CD14-positive monocyte (primary cell): ENCODE results near the gene CADM4. TPM values are rescaled to one million over a fixed set of nuclear protein-coding genes. Genes with fewer than 3 reads are reported as not detected.

ENCODE experiments used
- DNase-seq, 3 donors: peaks; one replicate each; pipeline ENCODE4 v3.0.0-alpha.2; 2011 to 2022
- H2AFZ ChIP-seq: 2 replicates; pipeline ENCODE4 v1.6.0; 2012; ENCODE audit warnings: mild to moderate bottlenecking, low read depth, low read length, inconsistent platforms; ENCODE audit not compliant: insufficient read depth, poor library complexity, severe bottlenecking
- H3K27ac ChIP-seq, 2 donors: 1 replicate in 1 of 2; 2 replicates in 1 of 2; pipeline ENCODE4 v1.5.1; 2012 to 2013; ENCODE audit warnings: low read length in 2 of 2, control low read depth in 1 of 2, inconsistent platforms in 1 of 2, low read depth in 1 of 2, mild to moderate bottlenecking in 1 of 2
- H3K27me3 ChIP-seq, 2 donors: one replicate each; pipeline versions ENCODE4 v1.6.0 to v1.6.1; 2011 to 2013; ENCODE audit warnings: low read length in 2 of 2; ENCODE audit not compliant: control insufficient read depth in 2 of 2, insufficient read depth in 2 of 2
- H3K36me3 ChIP-seq, 2 donors: replicated peaks in 1 of 2; 1 replicate in 1 of 2; 2 replicates in 1 of 2; pipeline versions ENCODE4 v1.5.1 to v1.6.1; 2012 to 2013; ENCODE audit warnings: low read length in 2 of 2, control low read depth in 1 of 2, inconsistent platforms in 1 of 2, mild to moderate bottlenecking in 1 of 2; ENCODE audit not compliant: insufficient read depth in 2 of 2, control insufficient read depth in 1 of 2
- H3K4me1 ChIP-seq, 2 donors: 1 replicate in 1 of 2; 2 replicates in 1 of 2; pipeline versions ENCODE4 v1.5.1 to v1.6.1; 2012 to 2013; ENCODE audit warnings: low read length in 2 of 2, control low read depth in 1 of 2, inconsistent platforms in 1 of 2, mild to moderate bottlenecking in 1 of 2, moderate library complexity in 1 of 2; ENCODE audit not compliant: insufficient read depth in 2 of 2, control insufficient read depth in 1 of 2
- H3K4me2 ChIP-seq: replicated peaks from 2 replicates; pipeline ENCODE3; 2012; ENCODE audit warnings: low read length, moderate library complexity, mild to moderate bottlenecking; ENCODE audit not compliant: poor library complexity, severe bottlenecking; ENCODE audit errors: extremely low read depth
- H3K4me3 ChIP-seq, 3 experiments: fragments of 200-600 bp in 1 of 3; sonication (generic) in 1 of 3; replicated peaks in 1 of 3; 1 replicate in 2 of 3; 2 replicates in 1 of 3; pipeline ENCODE4 v1.5.1; 2011 to 2013; ENCODE audit warnings: low read length in 3 of 3, mild to moderate bottlenecking in 3 of 3, control low read depth in 2 of 3, low read depth in 2 of 3, inconsistent platforms in 1 of 3, moderate library complexity in 1 of 3
- H3K79me2 ChIP-seq: 2 replicates; pipeline ENCODE4 v1.6.0; 2012; ENCODE audit warnings: mild to moderate bottlenecking, control low read depth, inconsistent platforms, low read length, moderate library complexity; ENCODE audit not compliant: insufficient read depth
- H3K9ac ChIP-seq: 2 replicates; pipeline ENCODE4 v1.6.0; 2017; ENCODE audit warnings: low read length, mild to moderate bottlenecking; ENCODE audit not compliant: insufficient read depth, poor library complexity, severe bottlenecking
- H3K9me3 ChIP-seq, 2 donors: replicated peaks in 1 of 2; 1 replicate in 1 of 2; 2 replicates in 1 of 2; pipeline versions ENCODE4 v1.5.1 to v1.6.1; 2012 to 2013; ENCODE audit warnings: low read length in 2 of 2, control low read depth in 1 of 2; ENCODE audit not compliant: control insufficient read depth in 1 of 2, insufficient read depth in 1 of 2
- H4K20me1 ChIP-seq: 2 replicates; pipeline ENCODE4 v1.6.0; 2012; ENCODE audit warnings: mild to moderate bottlenecking, low read length, control low read depth, moderate library complexity; ENCODE audit not compliant: insufficient read depth
- H3K27ac Mint-ChIP-seq, 7 donors: one replicate each; pipeline ENCODE4 v1.8.0; 2020; ENCODE audit warnings: mild to moderate bottlenecking in 7 of 7, mixed read lengths in 7 of 7, moderate library complexity in 6 of 7, inconsistent platforms in 2 of 7
- H3K27me3 Mint-ChIP-seq, 3 donors: one replicate each; pipeline ENCODE4 v1.8.0; 2021 to 2022; ENCODE audit warnings: low read depth in 3 of 3, mild to moderate bottlenecking in 3 of 3, mixed read lengths in 3 of 3, moderate library complexity in 3 of 3, inconsistent platforms in 1 of 3
- H3K36me3 Mint-ChIP-seq, 2 donors: one replicate each; pipeline ENCODE4 v1.8.0; 2020; ENCODE audit warnings: mixed read lengths in 2 of 2, inconsistent platforms in 1 of 2, mild to moderate bottlenecking in 1 of 2
- H3K4me1 Mint-ChIP-seq: one replicate; pipeline ENCODE4 v1.8.0; 2020; ENCODE audit warnings: mild to moderate bottlenecking, mixed read lengths
- H3K4me3 Mint-ChIP-seq, 2 donors: one replicate each; pipeline ENCODE4 v1.8.0; 2020; ENCODE audit warnings: mild to moderate bottlenecking in 2 of 2, mixed read lengths in 2 of 2, moderate library complexity in 1 of 2
- H3K9me3 Mint-ChIP-seq, 7 donors: one replicate each; pipeline ENCODE4 v1.8.0; 2020 to 2022; ENCODE audit warnings: mixed read lengths in 7 of 7, mild to moderate bottlenecking in 6 of 7, moderate library complexity in 6 of 7, inconsistent platforms in 2 of 7
- WGBS: methylation state at CpG from one replicate; pipeline ENCODE4 v1.1.5; 2013; ENCODE audit warnings: missing lambda C conversion rate; ENCODE audit not compliant: insufficient coverage; 5-methylcytosine and 5-hydroxymethylcytosine counted together
- intact Hi-C, 2 donors: fragments of 100-400 bp; cut with micrococcal nuclease; formaldehyde crosslinking; loops; one replicate each; pipeline versions ENCODE4 v1.15.0 to v1.15.1; 2023
- polyA plus RNA-seq, 3 donors: library from polyadenylated mRNA; depleted of rRNA in 1 of 3; unstranded in 2 of 3; stranded (reverse) in 1 of 3; fragments of 300-500 nt in 2 of 3; fragments of >200 nt in 1 of 3; fragmentation: Illumina TruSeq in 2 of 3; gene quantifications; 1 replicate in 2 of 3; 2 replicates in 1 of 3; pipeline ENCODE4 v1.2.3, GENCODE V29; 2012 to 2021
- TF ChIP-seq, protein P1 (sequence below): fragments of 200-600 bp; IDR thresholded peaks from one replicate; pipeline ENCODE4 v1.8.0; 2022; ENCODE audit warnings: antibody characterized with exemption, mild to moderate bottlenecking

Gene CADM4
- polyA plus RNA-seq, 3 donors = 0.10 to 0.91 (median 0.31) TPM

DNA sequence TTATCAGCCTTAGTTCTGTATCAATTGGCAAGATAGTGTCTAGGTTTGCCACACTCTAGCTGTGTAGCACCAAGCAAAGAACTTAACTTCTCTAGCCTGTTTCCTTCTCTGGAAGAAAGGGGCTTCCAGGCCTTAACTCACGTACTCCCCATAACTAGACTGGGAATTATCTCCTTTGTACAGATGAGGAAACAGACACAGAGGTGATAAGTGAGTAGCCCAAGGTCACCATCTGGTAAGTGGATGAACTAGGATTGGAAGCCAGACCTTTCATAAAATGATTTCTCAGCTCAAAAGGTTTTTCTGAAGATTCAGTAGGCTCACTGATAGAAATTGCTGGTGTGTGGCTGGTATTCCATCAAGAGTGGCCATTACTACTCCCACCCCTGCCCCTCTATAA lies 23.3 kb downstream of the CADM4 start:
- Mint-ChIP-seq H3K27me3 (peaks cover 0 to 5% (median 0%) of the 10 kb centered on the region in 3 donors), H3K9me3 (peaks cover 0 to 6% (median 0%) of the 10 kb centered on the region in 7 donors), H3K4me1 (peaks cover 12% of the 10 kb centered on the region), H3K4me3 (no peak overlapping the region), H3K27ac (no peak overlapping the region), H3K36me3 (peaks cover 28 to 30% of the 10 kb centered on the region in 2 donors)
- Histone ChIP-seq H3K4me2 (no peak overlapping the region), H3K36me3 (no peaks in the 10 kb centered on the region), H4K20me1 (no peaks in the 10 kb centered on the region), H3K9ac (no peak overlapping the region), H3K27me3 (no peaks in the 10 kb centered on the region), H3K4me3 (no peak overlapping the region), H3K9me3 (no peaks in the 10 kb centered on the region), H3K27ac (no peak overlapping the region), H3K79me2 (peaks cover 9% of the 10 kb centered on the region), H3K4me1 (peaks cover 16 to 17% of the 10 kb centered on the region in 2 donors), H2AFZ (no peak overlapping the region)
- no CpG with 5 or more reads among the region's 1 CpG for WGBS
- intact Hi-C loops = no loop called here
- TF ChIP-seq, protein P1, sequence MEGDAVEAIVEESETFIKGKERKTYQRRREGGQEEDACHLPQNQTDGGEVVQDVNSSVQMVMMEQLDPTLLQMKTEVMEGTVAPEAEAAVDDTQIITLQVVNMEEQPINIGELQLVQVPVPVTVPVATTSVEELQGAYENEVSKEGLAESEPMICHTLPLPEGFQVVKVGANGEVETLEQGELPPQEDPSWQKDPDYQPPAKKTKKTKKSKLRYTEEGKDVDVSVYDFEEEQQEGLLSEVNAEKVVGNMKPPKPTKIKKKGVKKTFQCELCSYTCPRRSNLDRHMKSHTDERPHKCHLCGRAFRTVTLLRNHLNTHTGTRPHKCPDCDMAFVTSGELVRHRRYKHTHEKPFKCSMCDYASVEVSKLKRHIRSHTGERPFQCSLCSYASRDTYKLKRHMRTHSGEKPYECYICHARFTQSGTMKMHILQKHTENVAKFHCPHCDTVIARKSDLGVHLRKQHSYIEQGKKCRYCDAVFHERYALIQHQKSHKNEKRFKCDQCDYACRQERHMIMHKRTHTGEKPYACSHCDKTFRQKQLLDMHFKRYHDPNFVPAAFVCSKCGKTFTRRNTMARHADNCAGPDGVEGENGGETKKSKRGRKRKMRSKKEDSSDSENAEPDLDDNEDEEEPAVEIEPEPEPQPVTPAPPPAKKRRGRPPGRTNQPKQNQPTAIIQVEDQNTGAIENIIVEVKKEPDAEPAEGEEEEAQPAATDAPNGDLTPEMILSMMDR = no peak
- DNase-seq = no peak

GRCh38 chr19:43612374-43612773 lies 27.3 kb downstream of the CADM4 start:
- H3K27me3 Mint-ChIP-seq = peaks cover 0 to 5% (median 0%) of the 10 kb centered on the region in 3 donors
- Histone ChIP-seq H3K9me3 (no peaks in the 10 kb centered on the region), H3K27ac (no peak overlapping the region), H2AFZ (no peak overlapping the region), H3K4me3 (no peak overlapping the region), H3K4me2 (no peak overlapping the region), H3K27me3 (no peaks in the 10 kb centered on the region), H3K36me3 (no peaks in the 10 kb centered on the region), H3K4me1 (peaks cover 3 to 5% of the 10 kb centered on the region in 2 donors), H4K20me1 (no peaks in the 10 kb centered on the region), H3K9ac (no peak overlapping the region), H3K79me2 (no peaks in the 10 kb centered on the region)
- H3K4me1 Mint-ChIP-seq = peaks cover 3% of the 10 kb centered on the region
- H3K9me3 Mint-ChIP-seq = peaks cover 0 to 6% (median 0%) of the 10 kb centered on the region in 7 donors
- DNase-seq = no peak
- H3K27ac Mint-ChIP-seq = no peak overlapping the region
- peaks cover 32 to 33% of the 10 kb centered on the region in 2 donors for H3K36me3 Mint-ChIP-seq
- 96% methylated on average over 7 of the region's 12 CpGs for WGBS
- H3K4me3 Mint-ChIP-seq = no peak overlapping the region
- TF ChIP-seq, protein P1 = no peak
- intact Hi-C loops = no loop called here
